ENCODE measurements around the gene EIF3D.

EIF3D gene

GRCh38 chr22:36563444-36563843, 34.5 kb upstream of the EIF3D start:
- TF ChIP-seq ZFX (IDR thresholded peaks at IDR 0.05) (no peak), CTCF (conservative IDR thresholded peaks at IDR 0.05) (no peak)
- no peak overlapping the region for H3K27ac ChIP-seq

- H3K27ac ChIP-seq: no peak overlapping the region
- no peak for TF ChIP-seq ZFX (IDR thresholded peaks at IDR 0.05)
- no peak for TF ChIP-seq CTCF (conservative IDR thresholded peaks at IDR 0.05)
These were observed 34.0 kb upstream of the EIF3D start for GRCh38 chr22:36563001-36563400.

GRCh38 chr22:36562261-36562835, 33.4 kb upstream of the EIF3D start:
- TF ChIP-seq ZFX (IDR thresholded peaks at IDR 0.05): no peak
- no peak for TF ChIP-seq CTCF (conservative IDR thresholded peaks at IDR 0.05)
- H3K27ac ChIP-seq: no peak overlapping the region

- no peak overlapping the region for H3K27ac ChIP-seq
These were observed 32.4 kb upstream of the EIF3D start for GRCh38 chr22:36561291-36561811.

GRCh38 chr22:36560001-36560400, 31.0 kb upstream of the EIF3D start:
- no peak overlapping the region for H3K27ac ChIP-seq
- TF ChIP-seq ZFX (IDR thresholded peaks at IDR 0.05) (no peak), CTCF (conservative IDR thresholded peaks at IDR 0.05) (no peak)

More at GRCh38 chr22:36561291-36561811, 32.4 kb upstream of the EIF3D start:
- TF ChIP-seq ZFX (IDR thresholded peaks at IDR 0.05) (no peak), CTCF (conservative IDR thresholded peaks at IDR 0.05) (no peak)

- TF ChIP-seq CTCF (conservative IDR thresholded peaks at IDR 0.05) (no peak), ZFX (IDR thresholded peaks at IDR 0.05) (no peak)
- H3K27ac ChIP-seq: no peak overlapping the region
These were observed 25.1 kb upstream of the EIF3D start for GRCh38 chr22:36554098-36554497.

- no peak overlapping the region for H3K27ac ChIP-seq
- no peak for TF ChIP-seq CTCF (conservative IDR thresholded peaks at IDR 0.05)
- TF ChIP-seq ZFX (IDR thresholded peaks at IDR 0.05): no peak
These were observed 23.3 kb upstream of the EIF3D start for GRCh38 chr22:36552289-36552688.
